ENCODE data around the gene COMMD1. TPM values are rescaled to one million over a fixed set of nuclear protein-coding genes. Genes with fewer than 3 reads are reported as not detected.

COMMD1 gene
- total RNA-seq = 27.8 and 29.5 TPM in 2 replicates

GRCh38 chr2:61905372-61906185 is at the start of gene COMMD1:
TSS of gene COMMD1 (plus strand) at chr2:61905674. CDS start at chr2:61905679, 5 bp downstream.

GRCh38 chr2:61888267-61889055 is 17.0 kb upstream of the COMMD1 start, which contains the start of gene CCT4:
TSS of gene CCT4 (minus strand) at chr2:61888656. CDS start at chr2:61888507, 149 bp downstream.

Other genes with a start within 250 kb of the COMMD1 start
- gene FAM161A, start 51.6 kb upstream of the COMMD1 start, total RNA-seq = 0.97 and 1.8 TPM in 2 replicates
- 121 and 154 TPM in 2 replicates for gene CCT4, start 17.0 kb upstream of the COMMD1 start, total RNA-seq

Data from bladder microvascular endothelial cell (primary cell).